ENCODE data around the gene HOXD4. TPM values are rescaled to one million over a fixed set of nuclear protein-coding genes. Genes with fewer than 3 reads are reported as not detected.

The HOXD4 gene
- total and polyA plus RNA-seq, 2 experiments from 2014 or later, result 1.4 to 2.5 TPM

- peak overlapping the region; percentile 85 for H3K4me3 ChIP-seq
- 19 to 29% methylated on average over 8 of the region's 8 CpGs for WGBS, 2 experiments (ENCODE audit: low coverage in 1 of 2, low lambda C conversion rate in 2 of 2, missing lambda C conversion rate in 2 of 2)
- H3K36me3 ChIP-seq (ENCODE audit: low read depth), result no peaks in the 10 kb centered on the region
- H3K4me1 ChIP-seq (ENCODE audit: insufficient read depth), result peaks cover 44% of the 10 kb centered on the region
- no peaks in the 10 kb centered on the region for H3K27me3 ChIP-seq (replicated peaks; ENCODE audit: insufficient read depth)
- no peaks in the 10 kb centered on the region for H3K9me2 ChIP-seq (ENCODE audit: insufficient read depth)
- H2AFZ ChIP-seq, result peak overlapping the region; percentile 64
- H3K79me2 ChIP-seq (ENCODE audit: insufficient read depth), result peaks cover 98% of the 10 kb centered on the region
- in situ Hi-C loops (cut with MboI), result no loop called here
- DNase-seq, result peak; percentile 72
- H3K9ac ChIP-seq, result peak overlapping the region; percentile 97
- H3K9me3 ChIP-seq (ENCODE audit: low read depth), result no peaks in the 10 kb centered on the region
- H3K4me2 ChIP-seq (ENCODE audit: unreplicated experiment), result peak overlapping the region; percentile 93
- no peak for TF ChIP-seq EZH2 (IDR thresholded peaks at IDR 0.05; ENCODE audit: insufficient read depth, poor library complexity, severe bottlenecking)
- TF ChIP-seq EZH2phosphoT487 (IDR thresholded peaks at IDR 0.05; ENCODE audit: insufficient read depth, low read depth), result no peak
- peak overlapping the region; percentile 96 for H3K27ac ChIP-seq
- H3F3A ChIP-seq (ENCODE audit: insufficient read depth), result peaks cover 51% of the 10 kb centered on the region
- no peaks in the 10 kb centered on the region for H4K20me1 ChIP-seq (ENCODE audit: insufficient read depth)
These were observed 13.4 kb upstream of the HOXD4 start for GRCh38 chr2:176137906-176138305.

DNA sequence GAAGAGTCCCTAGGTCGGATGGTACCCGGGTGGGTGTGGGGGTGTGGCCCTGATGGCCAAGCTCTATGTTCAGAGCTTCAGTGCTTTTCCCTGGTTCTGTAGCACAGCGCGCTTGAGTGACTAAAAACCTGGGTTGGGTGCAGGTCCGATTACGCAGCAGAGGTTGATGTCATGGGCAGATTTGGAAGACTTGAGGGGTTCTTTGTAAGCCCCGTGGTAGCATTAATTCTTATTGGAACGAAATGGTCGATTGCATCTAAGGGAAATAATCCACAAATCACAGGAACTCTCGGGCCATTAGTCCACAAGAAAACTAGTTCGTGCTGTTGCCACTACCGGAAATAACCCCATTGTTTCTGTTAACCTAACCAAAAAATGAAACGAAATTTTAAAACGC, 12.8 kb upstream of the HOXD4 start:
- Histone ChIP-seq H3K79me2 (ENCODE audit: insufficient read depth) (peaks cover 98% of the 10 kb centered on the region), H3K27me3 (replicated peaks; ENCODE audit: insufficient read depth) (no peaks in the 10 kb centered on the region), H3K36me3 (ENCODE audit: low read depth) (no peaks in the 10 kb centered on the region), H3K9me2 (ENCODE audit: insufficient read depth) (no peaks in the 10 kb centered on the region), H3K4me1 (ENCODE audit: insufficient read depth) (peaks cover 37% of the 10 kb centered on the region), H3K4me2 (ENCODE audit: unreplicated experiment) (peak overlapping the region; percentile 93), H2AFZ (peak overlapping the region; percentile 64), H3K27ac (peak overlapping the region; percentile 96), H3K9ac (peak overlapping the region; percentile 97), H3K9me3 (ENCODE audit: low read depth) (no peaks in the 10 kb centered on the region), H4K20me1 (ENCODE audit: insufficient read depth) (no peaks in the 10 kb centered on the region), H3K4me3 (peak overlapping the region; percentile 85), H3F3A (ENCODE audit: insufficient read depth) (peaks cover 45% of the 10 kb centered on the region)
- WGBS, 2 experiments (ENCODE audit: low coverage in 1 of 2, low lambda C conversion rate in 2 of 2, missing lambda C conversion rate in 2 of 2), result 8 to 10% methylated on average over 14 of the region's 14 CpGs
- DNase-seq, result peak; percentile 77
- TF ChIP-seq EZH2 (IDR thresholded peaks at IDR 0.05; ENCODE audit: insufficient read depth, poor library complexity, severe bottlenecking), result no peak
- TF ChIP-seq EZH2phosphoT487 (IDR thresholded peaks at IDR 0.05; ENCODE audit: insufficient read depth, low read depth), result no peak
- in situ Hi-C loops (cut with MboI), result no loop called here

GRCh38 chr2:176138923-176139660, 12.3 kb upstream of the HOXD4 start:
- H3K9me3 ChIP-seq (ENCODE audit: low read depth), result no peaks in the 10 kb centered on the region
- WGBS, 2 experiments (ENCODE audit: low coverage in 1 of 2, low lambda C conversion rate in 2 of 2, missing lambda C conversion rate in 2 of 2), result 4% methylated on average over 28 of the region's 28 CpGs
- peaks cover 98% of the 10 kb centered on the region for H3K79me2 ChIP-seq (ENCODE audit: insufficient read depth)
- no peaks in the 10 kb centered on the region for H3K27me3 ChIP-seq (replicated peaks; ENCODE audit: insufficient read depth)
- H3K9me2 ChIP-seq (ENCODE audit: insufficient read depth), result no peaks in the 10 kb centered on the region
- H3K9ac ChIP-seq, result peak overlapping the region; percentile 97
- peak overlapping the region; percentile 96 for H3K27ac ChIP-seq
- H3F3A ChIP-seq (ENCODE audit: insufficient read depth), result peaks cover 40% of the 10 kb centered on the region
- H3K4me2 ChIP-seq (ENCODE audit: unreplicated experiment), result peak overlapping the region; percentile 93
- in situ Hi-C loops (cut with MboI), result no loop called here
- H3K4me3 ChIP-seq, result peak overlapping the region; percentile 85
- H3K4me1 ChIP-seq (ENCODE audit: insufficient read depth), result peaks cover 36% of the 10 kb centered on the region
- peak overlapping the region; percentile 64 for H2AFZ ChIP-seq
- DNase-seq, result peak; percentile 68
- H4K20me1 ChIP-seq (ENCODE audit: insufficient read depth), result no peaks in the 10 kb centered on the region
- no peak for TF ChIP-seq EZH2 (IDR thresholded peaks at IDR 0.05; ENCODE audit: insufficient read depth, poor library complexity, severe bottlenecking)
- TF ChIP-seq EZH2phosphoT487 (IDR thresholded peaks at IDR 0.05; ENCODE audit: insufficient read depth, low read depth), result no peak
- H3K36me3 ChIP-seq (ENCODE audit: low read depth), result no peaks in the 10 kb centered on the region

GRCh38 chr2:176139661-176140512, 11.5 kb upstream of the HOXD4 start:
- Histone ChIP-seq H3K27me3 (replicated peaks; ENCODE audit: insufficient read depth) (no peaks in the 10 kb centered on the region), H3F3A (ENCODE audit: insufficient read depth) (peaks cover 32% of the 10 kb centered on the region), H3K4me3 (peak overlapping the region; percentile 85), H3K79me2 (ENCODE audit: insufficient read depth) (peaks cover 98% of the 10 kb centered on the region), H3K9me3 (ENCODE audit: low read depth) (no peaks in the 10 kb centered on the region), H3K27ac (peak overlapping the region; percentile 96), H3K9ac (peak overlapping the region; percentile 97), H3K4me1 (ENCODE audit: insufficient read depth) (peaks cover 30% of the 10 kb centered on the region), H3K36me3 (ENCODE audit: low read depth) (no peaks in the 10 kb centered on the region), H3K4me2 (ENCODE audit: unreplicated experiment) (peak overlapping the region; percentile 93), H4K20me1 (ENCODE audit: insufficient read depth) (no peaks in the 10 kb centered on the region), H2AFZ (peak overlapping the region; percentile 67), H3K9me2 (ENCODE audit: insufficient read depth) (no peaks in the 10 kb centered on the region)
- peak; percentile 77 for DNase-seq
- WGBS, 2 experiments (ENCODE audit: low coverage in 1 of 2, low lambda C conversion rate in 2 of 2, missing lambda C conversion rate in 2 of 2), result 3 to 4% methylated on average over 35 to 41 of the region's 41 CpGs
- TF ChIP-seq EZH2phosphoT487 (IDR thresholded peaks at IDR 0.05; ENCODE audit: insufficient read depth, low read depth) (no peak), EZH2 (IDR thresholded peaks at IDR 0.05; ENCODE audit: insufficient read depth, poor library complexity, severe bottlenecking) (no peak)
- in situ Hi-C loops (cut with MboI), result loop anchor here (5.0 to 10.0 kb wide), 2 partner anchors 315 to 407 kb away; no protein-coding TSS in a partner anchor
